ENCODE measurements around the gene SDE2.
"Not testable (repeated sequence)": the region's sequence is repeated elsewhere in the genome, so short reads cannot be mapped to it uniquely, and the experiment has no call there.

Gene SDE2

DNA sequence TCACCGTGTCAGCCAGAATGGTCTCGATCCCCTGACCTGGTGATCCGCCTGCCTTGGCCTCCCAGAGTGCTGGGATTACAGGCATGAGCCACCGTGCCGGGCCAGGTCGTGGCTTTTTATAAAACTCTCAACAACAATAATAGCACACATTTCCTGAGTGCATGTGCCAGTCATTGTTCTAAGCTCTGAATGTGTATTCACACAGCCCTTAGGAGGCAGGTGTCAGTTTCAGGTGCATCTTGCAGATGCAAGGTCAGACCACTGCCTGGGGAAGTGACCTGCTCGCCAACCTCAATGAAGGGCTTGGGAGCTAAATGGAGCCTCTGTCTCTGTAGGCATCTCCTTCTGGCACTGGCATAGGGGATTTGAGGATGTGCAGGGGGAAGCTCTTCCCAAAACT, 56.6 kb downstream of the SDE2 start:
- DNase-seq (ENCODE audit: low read depth) = no peak

DNA sequence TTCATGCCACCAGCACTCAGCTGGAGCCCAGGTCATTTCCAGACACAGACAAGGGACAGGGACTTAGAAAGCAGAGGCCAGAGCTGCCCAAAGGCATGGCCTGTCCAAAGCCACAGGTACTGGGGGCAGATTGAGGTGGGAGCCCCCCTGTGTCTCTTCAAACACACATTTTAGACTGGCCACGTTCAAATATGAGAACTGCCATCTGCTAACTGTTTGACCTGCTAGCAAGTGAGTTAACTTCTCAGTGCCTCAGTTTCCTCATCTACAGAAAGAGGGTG, 57.3 kb downstream of the SDE2 start:
- DNase-seq (ENCODE audit: low read depth) = no peak

DNA sequence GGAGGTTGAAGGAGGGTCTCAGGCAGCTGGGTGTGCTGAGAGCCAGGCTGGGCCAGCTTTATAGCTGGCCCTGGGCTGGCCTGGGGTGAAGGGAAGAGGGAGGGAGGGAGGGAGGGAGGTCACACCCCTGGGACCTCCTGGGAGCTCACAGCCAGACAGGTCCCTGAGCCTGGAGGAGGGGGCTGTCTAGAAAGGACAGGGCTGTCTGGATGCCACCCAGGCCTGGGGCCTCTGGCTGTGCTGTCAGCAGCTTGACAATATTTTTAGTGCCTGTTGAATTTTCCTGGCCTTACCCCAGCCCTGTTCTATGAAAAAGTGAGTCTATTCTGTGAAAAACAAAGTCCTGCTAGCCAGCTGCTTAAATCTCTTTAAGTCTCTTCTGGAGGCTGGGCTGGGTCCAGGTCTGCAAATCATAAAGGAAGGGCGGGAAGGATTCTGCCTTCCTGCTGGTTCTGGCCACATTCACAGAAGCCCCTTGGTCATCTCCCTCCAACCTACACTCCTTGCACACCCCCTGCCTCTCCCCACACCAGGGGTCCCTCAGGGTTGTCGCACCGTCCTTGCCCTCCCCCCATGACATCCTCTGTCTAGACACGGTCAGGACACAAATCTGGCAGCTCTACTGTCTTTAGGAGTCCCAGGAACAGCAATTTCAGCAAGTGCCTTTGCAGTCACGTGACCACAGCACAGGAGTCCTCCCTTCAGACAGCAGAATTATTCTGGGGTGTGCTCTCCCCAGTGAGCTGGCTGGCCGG, 57.8 kb downstream of the SDE2 start, which contains the start of gene LEFTY2:
LEFTY2 (minus strand) TSS at position 34 of the 755 bp plus-strand sequence. CDS start 80 bp downstream, outside the sequence.
- DNase-seq (ENCODE audit: low read depth) = no peak

DNA sequence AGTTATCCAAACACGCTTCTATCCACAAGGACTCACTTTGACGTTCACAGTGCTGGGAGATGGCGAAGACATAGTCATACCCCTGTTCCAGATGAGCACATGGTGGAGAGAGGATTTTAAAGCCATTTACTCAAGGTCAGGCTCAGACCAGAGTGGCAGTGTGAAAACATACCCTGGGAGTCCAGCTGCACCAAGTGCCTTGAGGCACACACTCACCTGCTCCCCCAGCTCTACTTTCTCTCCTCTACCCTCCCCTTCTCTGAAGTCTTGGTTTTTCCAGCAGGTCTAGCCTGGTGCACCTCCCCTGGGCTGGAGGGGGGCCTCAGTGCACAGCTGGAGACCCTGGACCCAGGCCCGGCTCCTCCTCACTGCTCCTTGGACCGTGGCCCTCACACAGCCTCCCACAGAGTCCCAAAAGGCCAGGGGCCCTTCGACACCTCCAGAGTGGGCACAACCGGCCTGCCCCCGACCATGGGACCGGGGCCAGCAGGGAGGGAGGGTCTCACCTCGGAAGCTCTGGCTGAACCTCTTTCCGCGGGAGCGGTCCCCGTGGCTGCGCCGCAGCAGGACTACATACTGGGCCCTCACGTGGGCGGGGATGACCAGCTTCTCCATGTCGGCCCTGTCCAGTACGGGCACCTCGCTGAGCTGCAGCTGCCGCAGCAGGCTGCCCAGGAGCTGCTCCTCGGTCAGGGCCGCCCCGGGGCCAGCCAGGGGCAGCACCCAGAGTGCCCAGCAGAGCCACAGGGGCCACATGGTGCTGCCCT, 58.6 kb downstream of the SDE2 start:
- DNase-seq (ENCODE audit: low read depth) = no peak

DNA sequence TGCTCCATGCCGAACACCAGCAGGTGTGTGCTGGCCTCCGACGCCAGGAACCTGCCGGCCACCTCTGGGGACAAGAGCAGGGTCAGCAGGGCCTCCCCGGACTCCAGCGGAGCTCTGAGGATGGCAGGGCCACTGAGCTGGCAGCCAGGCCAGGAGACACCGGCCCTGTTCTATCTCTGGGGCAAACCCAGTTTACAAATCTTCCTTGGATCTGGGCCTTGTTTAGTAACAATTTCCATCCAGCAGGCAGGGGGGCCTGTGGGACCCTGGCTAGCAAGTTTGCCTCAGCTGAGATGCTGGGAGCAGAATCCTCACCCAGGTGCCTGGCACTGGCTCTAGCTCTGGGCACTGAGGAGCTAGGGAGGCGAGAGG, 59.2 kb downstream of the SDE2 start:
- DNase-seq (ENCODE audit: low read depth) = not testable (repeated sequence)

DNA sequence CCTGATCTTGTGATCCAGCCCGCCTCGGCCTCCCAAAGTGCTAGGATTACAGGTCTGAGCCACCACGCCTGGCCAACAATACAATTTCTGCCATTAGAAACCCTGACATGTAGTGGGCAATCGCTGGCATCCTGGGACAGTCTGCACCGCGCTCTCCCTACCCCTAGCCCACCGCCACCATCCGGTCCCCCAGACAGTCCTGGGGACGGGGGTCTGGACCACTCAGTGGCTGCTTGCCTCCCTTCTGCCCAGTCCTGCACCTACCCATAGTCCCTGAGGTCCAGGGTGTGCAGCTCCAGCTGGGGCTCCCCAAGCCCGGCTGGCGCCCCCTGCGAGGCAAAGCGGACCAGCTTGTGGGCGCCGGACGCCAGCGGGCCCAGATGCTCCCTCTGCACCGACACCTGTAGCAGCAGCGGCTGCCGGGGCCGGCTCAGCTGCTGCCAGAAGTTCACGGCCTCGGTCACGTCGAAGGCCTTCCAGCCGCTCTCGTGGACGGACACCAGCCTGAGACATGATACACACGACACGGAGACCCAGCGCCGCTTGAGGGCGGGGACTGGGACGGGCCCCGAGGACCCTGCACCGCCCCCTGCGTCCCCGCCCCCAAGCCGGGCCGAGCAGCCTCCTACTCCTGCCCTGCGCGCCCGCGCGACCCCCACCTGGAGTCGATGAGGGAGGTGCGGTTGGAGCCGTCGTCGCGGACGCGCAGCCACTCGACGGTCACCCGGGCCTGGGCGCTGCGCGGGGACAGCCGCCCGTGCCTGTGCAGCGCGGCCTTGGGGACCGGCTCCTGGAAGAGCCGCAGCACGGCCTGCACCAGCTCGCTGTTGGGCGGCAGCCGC, 59.8 kb downstream of the SDE2 start:
- not testable (repeated sequence) for DNase-seq (ENCODE audit: low read depth)

DNA sequence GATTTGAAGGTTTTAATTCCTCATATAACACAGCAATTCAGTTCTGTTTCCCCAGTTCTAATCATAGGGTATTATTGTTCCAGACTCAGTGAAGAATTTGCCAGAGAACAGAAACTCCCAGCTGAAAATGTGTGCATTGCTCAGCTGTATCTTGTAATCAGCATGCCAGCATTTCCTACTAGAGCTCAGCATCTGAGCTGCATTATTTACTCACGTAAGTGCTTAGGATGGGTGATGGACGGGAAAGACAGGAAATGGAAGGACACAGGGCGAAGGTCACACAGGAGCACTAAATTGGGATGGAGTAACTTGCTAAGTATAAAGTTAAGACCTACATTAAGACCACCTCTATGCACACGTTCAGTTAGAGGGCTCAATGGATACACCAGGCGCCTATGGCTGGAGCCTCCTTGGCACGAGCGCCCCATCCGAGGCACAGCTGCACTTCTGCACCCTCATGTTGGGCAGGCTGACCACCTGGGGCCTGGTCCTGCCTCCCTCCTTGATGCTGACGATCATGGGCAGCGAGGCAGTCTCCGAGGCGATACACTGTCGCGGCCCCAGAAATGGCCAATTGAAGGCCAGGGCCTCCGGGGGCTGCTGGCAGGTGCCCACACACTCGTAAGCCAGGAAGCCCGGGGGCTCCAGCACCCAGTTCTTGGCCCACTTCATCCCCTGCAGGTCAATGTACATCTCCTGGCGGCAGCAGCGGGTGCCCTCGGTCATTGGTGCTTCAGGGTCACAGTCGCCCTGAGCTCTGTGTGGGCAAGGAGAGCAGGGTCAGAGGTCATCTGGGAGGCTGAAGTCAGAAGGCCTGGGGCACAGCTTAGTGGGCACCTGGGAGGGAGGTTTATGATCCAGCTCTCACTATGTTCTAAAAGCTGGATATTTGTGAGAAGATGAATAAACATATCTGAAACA, 61.8 kb downstream of the SDE2 start:
- no peak for DNase-seq (ENCODE audit: low read depth)

DNA sequence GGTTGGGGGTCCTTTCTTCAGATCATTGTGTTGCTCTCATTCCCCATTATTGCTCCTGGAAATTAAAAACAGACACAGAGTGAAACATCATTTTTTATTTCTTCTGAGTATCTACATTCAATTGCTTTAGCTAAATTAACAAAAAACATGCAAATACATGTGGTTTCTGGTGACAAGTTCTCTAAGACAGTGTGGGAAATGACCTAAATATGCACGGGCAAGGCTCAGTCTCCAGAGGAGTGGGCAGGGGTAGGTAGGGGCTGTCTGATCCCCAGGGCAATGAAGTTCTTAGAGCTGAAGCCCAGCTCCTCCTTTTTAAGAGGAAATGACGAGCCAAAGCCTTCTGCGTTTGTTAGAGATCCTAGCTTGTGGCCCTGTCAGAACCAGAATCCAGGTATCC, 62.6 kb downstream of the SDE2 start:
- no peak for DNase-seq (ENCODE audit: low read depth)

DNA sequence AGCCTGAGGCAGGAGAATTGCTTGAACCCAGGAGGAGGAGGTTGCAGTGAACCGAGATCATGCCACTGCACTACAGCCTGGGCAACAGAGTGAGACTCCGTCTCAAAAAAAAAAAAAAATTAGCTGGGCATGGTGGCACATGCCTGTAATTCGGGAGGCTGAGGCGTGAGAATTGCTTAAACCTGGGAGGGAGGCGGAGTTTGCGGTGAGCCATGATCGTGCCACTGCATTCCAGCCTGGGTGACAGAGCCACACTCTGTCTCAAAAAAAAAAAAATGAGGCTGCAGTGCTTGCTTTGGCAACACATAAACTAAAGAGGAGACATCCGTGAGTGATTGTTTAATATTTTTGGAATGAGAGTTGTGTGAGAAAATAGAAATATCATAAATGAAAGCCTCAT, 63.1 kb downstream of the SDE2 start:
- DNase-seq (ENCODE audit: low read depth) = not testable (repeated sequence)

DNA sequence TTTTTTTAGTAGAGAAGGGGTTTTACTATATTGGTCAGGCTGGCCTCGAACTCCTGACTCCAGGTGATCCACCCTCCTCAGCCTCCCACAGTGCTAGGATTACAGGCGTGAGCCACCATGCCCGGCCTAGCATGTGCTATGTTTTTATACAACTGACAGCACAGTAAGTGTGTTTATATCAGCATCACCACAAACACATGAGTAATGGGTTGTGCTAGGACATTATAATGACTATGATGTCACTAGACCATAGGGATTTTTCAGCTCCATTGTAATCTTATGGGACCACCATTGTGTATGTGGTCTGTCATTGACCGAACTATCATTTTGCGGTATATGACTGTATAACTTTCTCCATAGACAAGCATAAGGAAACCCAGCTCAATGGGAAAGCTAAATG, 64.4 kb downstream of the SDE2 start:
- no peak for DNase-seq (ENCODE audit: low read depth)

DNA sequence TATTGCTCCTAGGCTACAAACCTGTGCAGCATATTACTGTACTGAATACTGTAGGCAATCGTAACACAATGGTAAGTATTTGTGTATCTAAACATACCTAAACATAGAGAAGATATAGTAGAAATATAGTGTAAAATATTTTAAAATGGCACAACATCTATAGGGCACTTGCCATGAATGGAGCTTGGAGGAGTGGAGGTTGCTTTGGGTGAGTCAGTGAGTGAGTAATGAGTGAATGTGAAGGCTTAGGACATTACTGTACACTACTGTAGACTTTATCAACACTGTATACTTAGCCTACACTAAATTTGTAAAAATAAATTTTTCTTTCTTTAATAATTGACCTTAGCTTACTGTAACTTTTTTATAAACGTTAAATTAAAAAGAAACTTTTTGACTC, 66.1 kb downstream of the SDE2 start:
- DNase-seq (ENCODE audit: low read depth) = peak; percentile 59

Data from HS-5 (cell line).